WTC11 (cell line): ENCODE measurements around the gene KIF13A.

Source experiments
- ZNF512 ChIP-seq: sonication (generic); formaldehyde crosslinking; IDR thresholded peaks from 2 replicates; pipeline ENCODE4 v1.8.1; 2022; ENCODE audit warnings: missing genetic modification reagents, borderline replicate concordance
- TF ChIP-seq, protein P1 (sequence below): sonication (generic); formaldehyde crosslinking; IDR thresholded peaks from 2 replicates; pipeline ENCODE4 v1.8.1; 2022; ENCODE audit warnings: mild to moderate bottlenecking, moderate library complexity, missing genetic modification reagents

- TF ChIP-seq, protein P1, sequence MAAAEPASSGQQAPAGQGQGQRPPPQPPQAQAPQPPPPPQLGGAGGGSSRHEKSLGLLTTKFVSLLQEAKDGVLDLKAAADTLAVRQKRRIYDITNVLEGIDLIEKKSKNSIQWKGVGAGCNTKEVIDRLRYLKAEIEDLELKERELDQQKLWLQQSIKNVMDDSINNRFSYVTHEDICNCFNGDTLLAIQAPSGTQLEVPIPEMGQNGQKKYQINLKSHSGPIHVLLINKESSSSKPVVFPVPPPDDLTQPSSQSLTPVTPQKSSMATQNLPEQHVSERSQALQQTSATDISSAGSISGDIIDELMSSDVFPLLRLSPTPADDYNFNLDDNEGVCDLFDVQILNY: no peak
- TF ChIP-seq ZNF512: no peak
Observed at GRCh38 chr6:17865798-17866725, 121.4 kb downstream of the KIF13A start.
